Measurements from ENCODE around the gene KLF14.

GRCh38 chr7:130708001-130708400 is 26.0 kb downstream of the KLF14 start:
- TF ChIP-seq CTCF (IDR thresholded peaks at IDR 0.05) = no peak
- TF ChIP-seq ZFX (IDR thresholded peaks at IDR 0.05; ENCODE audit: borderline replicate concordance) = no peak
